Measurements from ENCODE around the gene TMEM44. TPM values are rescaled to one million over a fixed set of nuclear protein-coding genes. Genes with fewer than 3 reads are reported as not detected.

Gene TMEM44
- total RNA-seq, 1 donor from 2014 or later = 6.9 TPM

GRCh38 chr3:194647747-194648146 is 14.5 kb upstream of the TMEM44 start:
- intact Hi-C loops (cut with micrococcal nuclease) = no loop called here

DNA sequence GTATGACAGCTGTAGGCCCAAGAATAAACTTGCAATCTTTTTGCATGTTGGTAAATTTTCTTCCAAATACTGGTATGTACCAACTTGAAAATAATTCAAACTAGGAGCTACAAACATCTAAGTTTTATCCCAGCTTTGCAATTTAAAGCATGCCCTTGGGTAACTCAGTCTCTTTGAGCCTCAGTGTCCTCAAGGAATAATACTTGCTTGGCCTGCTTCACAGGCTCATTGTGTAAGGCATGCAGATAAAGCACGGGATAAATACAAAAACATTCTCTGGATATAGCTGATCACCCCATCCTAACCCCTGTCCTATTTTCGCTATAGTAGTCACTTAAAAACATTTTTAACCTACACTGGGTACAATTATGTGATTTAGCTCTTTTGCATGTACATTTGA is 9.6 kb upstream of the TMEM44 start:
- intact Hi-C loops (cut with micrococcal nuclease) = no loop called here

GRCh38 chr3:194640829-194641228 is 7.6 kb upstream of the TMEM44 start:
- intact Hi-C loops (cut with micrococcal nuclease) = no loop called here

GRCh38 chr3:194638991-194639605 is 5.9 kb upstream of the TMEM44 start:
- intact Hi-C loops (cut with micrococcal nuclease) = no loop called here

DNA sequence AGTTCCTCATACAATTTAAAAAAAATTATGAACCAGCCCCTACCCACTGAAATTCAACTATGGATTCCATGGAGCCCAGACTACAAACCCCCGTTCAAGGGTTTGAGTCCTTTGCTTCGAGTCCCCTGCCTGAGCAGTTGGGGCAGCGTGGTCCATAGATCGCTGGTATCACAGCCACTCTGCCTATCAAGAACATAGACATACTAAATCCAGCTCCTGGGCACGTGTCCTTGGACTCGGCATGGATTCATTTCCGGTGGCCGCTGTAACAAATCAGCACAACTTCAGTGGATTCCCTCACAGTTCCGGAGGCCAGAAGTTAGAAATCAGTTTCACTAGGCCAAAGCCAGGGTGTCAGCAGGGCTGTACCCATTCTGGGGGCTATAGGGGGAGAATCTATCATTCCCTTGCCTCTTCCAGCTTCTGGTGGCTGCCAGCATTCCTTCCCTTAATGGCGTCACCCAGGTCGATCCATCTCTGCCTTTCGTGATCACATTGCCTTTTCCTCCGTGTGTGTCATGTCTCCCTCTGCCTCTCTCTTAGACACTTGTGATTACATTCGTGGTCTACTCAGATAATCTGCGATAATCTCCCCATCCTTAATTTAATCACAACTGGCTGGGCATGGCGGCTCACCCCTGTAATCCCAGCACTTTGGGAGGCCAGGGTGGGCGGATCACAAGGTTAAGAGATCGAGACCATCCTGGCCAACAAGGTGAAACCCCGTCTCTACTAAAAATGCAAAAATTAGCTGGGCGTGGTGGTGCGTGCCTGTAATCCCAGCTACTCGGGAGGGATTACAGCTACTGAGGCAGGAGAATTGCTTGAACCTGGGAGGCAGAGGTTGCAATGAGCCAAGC is 4.6 kb upstream of the TMEM44 start:
- intact Hi-C loops (cut with micrococcal nuclease) = no loop called here

DNA sequence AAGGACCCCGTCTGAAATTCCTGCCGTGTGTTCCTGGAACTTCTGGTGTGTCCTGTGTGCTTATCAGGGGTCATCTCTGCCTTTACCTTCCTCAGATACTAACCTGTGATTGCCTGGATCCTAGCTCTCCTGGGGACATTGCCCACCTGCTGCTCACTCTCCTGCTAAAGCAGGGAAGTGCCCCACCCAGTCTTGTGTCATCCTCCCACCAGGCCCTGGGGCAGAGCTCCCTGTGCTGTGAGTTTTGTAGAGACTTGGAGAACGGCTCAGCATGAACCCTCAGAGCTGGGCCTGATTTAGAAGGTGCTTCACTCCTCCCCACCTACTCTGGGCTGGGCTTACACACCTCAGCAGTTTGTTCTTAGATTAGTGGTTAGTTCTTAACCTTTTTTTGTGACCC is 3.8 kb upstream of the TMEM44 start:
- intact Hi-C loops (cut with micrococcal nuclease) = no loop called here

DNA sequence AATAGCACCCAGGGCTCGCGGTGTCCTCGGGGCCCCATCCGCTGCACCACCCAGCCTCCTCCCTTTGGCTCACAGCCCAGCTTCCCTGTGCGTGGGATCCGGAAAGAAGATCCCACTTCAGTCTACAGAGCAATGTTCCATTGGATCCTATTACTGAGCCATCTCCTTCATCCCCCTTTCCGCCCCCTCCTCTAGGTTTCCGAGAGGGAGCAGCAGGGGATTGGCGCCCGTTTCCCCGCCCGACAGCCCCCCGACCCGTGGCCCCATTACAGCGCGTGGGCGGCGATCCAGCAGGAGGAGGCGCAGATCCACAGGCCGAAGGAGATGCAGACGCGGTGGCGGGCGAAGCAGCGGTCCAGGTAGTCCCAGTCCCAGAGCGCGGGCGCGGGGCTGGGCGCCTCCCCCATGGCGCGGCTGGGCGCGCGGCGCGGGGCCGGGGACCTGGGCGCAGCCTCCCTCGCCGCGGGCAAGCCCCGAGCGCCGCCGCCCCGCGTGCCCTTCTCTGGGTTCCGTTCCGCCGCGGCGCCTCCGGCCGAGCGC is 340 bp downstream of the TMEM44 start:
- intact Hi-C loops (cut with micrococcal nuclease) = loop anchor here (5.0 kb wide), 1 partner anchor 39 kb away; the partner anchor contains the start of gene LSG1

DNA sequence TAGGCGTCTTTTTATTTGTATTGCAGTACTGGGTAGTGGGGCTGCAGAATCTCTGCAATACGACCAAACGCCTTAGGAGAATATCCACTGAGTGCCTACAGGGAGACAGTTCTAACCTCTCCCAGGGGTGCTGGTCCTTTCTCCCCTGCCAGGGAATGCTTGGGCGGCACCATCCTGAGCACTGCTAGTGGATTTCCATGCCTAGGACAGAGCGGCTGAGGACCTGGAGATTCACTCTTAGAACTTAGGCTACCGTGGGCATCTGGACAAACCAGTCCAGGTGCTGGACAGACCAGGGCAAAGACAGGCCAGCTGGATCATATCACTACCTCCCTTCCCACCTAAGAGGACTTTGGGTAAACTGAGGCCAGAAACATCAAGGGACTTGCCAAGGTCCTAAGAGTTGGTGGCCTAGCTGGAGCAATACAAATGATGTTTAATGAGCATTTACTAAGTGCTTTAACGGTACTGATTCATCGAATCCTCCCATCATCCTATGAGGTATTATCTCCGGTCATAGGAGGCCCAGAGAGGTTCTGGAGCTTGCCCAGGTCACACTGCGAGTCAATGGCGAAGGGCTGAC is 902 bp downstream of the TMEM44 start:
- intact Hi-C loops (cut with micrococcal nuclease) = loop anchor here (5.0 kb wide), 1 partner anchor 40 kb away; the partner anchor contains the start of gene LSG1

DNA sequence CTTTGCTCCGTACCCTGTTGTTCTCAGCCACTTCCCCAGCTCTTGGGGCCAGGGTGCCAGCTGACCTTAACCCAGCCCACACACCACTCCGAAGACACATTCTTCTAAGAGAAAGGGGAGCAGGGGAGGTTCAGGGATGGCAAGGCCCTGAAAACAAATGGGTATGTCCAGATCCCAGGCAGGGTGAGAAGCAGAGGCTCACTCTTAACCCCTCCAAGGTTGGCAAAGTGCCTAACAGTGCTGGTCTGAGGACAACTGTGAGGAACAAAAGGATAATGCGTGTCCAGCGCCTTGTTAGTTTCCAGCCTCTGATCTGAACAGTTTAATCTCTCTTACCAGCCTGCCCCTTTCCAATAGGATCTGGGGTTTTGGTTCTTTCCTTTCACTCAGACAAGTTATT is 1.5 kb downstream of the TMEM44 start:
- intact Hi-C loops (cut with micrococcal nuclease) = loop anchor here (5.0 kb wide), 1 partner anchor 41 kb away; the partner anchor contains the start of gene LSG1

DNA sequence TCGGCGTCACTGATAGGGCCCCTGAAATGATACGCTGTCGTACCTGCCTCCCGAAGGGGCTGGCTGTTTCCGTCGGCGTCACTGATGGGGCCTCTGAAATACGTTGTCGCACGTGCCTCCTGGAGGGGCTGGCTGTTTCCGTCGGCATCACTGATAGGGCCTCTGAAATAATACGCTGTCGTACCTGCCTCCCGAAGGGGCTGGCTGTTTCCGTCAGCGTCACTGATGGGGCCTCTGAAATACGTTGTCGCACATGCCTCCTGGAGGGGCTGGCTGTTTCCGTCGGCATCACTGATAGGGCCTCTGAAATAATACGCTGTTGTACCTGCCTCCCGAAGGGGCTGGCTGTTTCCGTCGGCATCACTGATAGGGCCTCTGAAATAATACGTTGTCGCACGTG is 2.5 kb downstream of the TMEM44 start:
- intact Hi-C loops (cut with micrococcal nuclease) = loop anchor here (5.0 kb wide), 1 partner anchor 42 kb away; the partner anchor contains the start of gene LSG1

DNA sequence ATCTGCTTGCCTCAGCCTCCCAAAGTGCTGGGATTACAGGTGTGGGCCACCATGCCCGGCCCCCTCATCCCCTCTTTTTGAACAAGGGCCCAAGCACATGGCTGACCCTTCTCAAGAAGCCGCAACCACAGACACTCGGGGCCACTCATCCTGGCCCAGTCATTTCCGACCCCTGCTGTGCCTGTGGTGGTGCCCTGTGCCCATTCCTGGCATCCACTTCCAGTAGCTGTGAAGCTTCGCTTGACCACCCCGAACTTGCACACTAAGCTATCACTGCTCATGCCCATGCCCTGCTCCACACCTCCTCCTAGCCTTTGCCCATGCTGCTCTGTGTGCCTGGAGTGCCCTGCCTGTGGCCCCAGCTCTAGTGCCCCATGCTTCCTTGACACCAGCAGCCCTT is 8.3 kb downstream of the TMEM44 start:
- intact Hi-C loops (cut with micrococcal nuclease) = no loop called here

- intact Hi-C loops (cut with micrococcal nuclease) = no loop called here
Observed at GRCh38 chr3:194623449-194624290, 9.5 kb downstream of the TMEM44 start.

DNA sequence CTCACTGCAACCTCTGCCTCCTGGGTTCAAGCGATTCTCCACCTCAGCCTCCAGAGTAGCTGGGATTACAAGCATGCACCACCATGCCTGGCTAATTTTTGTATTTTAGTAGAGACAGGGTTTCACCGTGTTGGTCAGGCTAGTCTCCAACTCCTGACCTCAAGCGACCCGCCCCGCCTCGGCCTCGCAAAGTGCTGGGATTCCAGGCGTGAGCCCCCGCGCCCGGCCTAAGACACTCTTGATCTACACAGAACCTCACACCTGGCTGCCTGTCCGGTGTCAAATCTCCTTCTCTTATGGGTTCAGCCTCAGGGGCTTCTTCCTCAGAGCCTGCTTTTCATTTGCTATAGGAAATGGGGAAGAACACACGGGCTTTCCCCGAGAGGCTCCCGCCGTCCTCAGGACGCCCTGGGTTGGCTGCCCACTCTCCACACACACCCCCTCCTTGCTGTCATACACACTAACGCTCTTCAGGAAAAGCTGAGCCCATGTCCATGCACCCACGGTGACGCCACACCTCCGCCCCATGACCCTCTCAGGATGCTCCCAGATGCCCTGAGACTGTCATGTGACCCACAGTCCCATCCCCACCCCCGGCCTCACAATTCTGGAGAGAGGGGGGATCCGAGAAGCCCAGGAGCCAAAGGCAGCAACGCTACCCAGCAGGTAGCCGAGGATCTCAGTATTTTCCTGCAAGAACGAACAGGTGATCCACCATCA is 10.4 kb downstream of the TMEM44 start:
- intact Hi-C loops (cut with micrococcal nuclease) = no loop called here

DNA sequence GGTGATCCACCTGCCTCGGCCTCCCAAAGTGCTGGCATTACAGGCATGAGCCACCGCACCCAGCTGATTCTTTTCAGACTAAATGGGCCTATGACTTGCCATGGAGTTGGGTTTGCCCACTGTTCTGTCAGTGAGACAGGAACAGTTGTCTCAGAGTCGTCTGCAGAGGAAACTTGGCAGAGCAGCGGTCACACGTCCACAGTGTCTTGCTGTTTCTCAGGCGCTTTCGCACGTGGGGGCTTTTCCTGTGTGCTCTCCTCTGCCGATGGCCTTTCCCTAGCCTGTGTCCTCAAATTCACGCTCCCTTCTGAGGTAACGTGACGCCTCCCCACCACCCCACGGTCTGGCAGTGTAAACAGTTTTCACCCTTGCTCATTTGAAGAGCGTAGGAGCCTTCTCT is 11.3 kb downstream of the TMEM44 start:
- intact Hi-C loops (cut with micrococcal nuclease) = no loop called here

DNA sequence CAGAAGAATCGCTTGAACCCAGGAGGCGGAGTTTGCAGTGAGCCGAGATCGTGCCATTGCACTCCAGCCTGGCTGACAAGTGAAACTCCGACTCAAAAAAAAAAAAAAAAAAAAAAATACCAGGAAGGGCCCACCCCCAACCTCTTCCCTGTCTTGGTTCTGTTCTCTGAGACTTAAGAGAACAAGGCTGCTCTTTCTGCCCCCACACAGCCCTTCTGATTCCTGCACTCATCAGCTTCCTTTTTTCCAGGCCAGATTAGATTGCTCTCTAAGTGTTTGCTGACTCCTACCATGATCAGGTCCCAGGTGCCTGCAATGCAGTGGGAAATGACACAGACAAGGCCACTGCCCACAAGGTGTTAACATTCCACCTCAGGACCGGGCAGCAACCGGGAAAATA is 13.0 kb downstream of the TMEM44 start:
- intact Hi-C loops (cut with micrococcal nuclease) = no loop called here

GRCh38 chr3:194619741-194620140 is 13.5 kb downstream of the TMEM44 start:
- intact Hi-C loops (cut with micrococcal nuclease) = no loop called here

DNA sequence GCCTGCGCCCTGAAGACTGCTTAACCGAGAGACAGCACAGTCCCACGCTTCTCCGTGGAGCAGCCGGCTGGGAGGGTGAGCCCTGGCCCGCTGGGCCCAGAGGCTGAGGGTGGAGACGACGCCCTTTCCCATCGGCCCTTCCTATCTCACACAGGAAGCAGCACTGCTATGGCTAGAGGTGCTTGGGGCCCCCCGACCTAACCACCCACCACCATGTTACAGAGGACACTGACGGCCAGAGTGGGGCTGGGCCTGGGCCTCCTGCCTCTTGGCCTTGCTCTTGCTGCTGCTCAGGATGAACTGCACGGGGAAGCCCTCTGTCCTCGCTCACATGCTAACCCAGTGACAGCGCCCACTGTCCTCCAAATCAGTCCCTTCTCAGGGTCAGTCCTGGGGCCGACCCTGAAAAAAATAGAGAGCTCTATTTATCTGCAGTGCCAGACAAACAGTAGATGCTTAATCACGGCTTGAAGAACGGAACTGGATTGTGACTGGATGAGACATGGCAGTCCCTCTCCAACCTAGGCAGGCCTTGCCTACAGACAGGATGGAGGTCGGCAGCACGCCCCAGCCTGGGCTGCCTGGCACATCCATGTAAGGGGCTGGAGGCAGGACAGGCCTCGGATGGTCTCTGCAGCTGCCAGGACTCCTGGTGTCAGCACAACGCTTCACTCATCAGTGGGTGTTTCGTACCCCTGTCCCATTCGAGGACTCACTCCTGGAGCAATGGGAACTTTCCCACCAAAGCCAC is 14.2 kb downstream of the TMEM44 start:
- intact Hi-C loops (cut with micrococcal nuclease) = no loop called here

- intact Hi-C loops (cut with micrococcal nuclease) = no loop called here
Observed at GRCh38 chr3:194617827-194618226, 15.4 kb downstream of the TMEM44 start.

DNA sequence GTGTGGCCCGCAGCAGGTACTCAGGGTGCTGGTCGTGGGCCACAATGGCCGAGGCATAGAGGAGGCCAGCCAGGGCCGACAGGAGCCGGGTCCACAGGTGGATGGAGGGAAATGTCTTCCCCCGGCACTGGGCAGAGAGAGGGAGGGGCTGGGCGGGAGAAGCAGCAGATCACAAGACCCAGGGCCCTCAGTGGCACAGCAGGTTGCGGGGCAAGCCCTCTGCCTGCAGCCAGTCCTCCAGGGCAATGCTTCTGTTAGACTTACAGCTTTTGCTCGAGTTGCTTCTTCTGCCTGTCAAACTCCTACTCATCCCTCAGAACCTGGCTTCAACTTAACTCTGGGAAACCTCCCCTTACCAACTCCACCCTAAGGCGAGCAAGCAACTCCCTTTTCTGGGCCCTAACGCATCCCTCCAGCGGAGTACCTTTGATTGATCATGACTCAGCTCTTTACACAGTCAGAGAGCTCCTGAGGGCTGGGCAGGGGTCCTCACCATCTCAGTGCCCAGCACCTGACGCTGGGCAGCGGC is 16.0 kb downstream of the TMEM44 start:
- intact Hi-C loops (cut with micrococcal nuclease) = no loop called here
